NB4 (cell line): ENCODE data around the gene OR6B1.
A peak's percentile ranks its signal among the peaks of the same experiment; 100 is the strongest.

Experiments used
- DNase-seq: peaks from one replicate; pipeline ENCODE4 v3.0.0; 2010; ENCODE audit warnings: low read depth
- H3K4me3 ChIP-seq: one replicate; pipeline ENCODE4 v1.5.1; 2011; ENCODE audit warnings: mild to moderate bottlenecking, low read depth, low read length, moderate library complexity
- MYC ChIP-seq: IDR thresholded peaks from 2 replicates; pipeline ENCODE4 v1.6.1; 2011; ENCODE audit warnings: low read depth, low read length
- POLR2A ChIP-seq: IDR thresholded peaks from 2 replicates; pipeline ENCODE4 v1.6.1; 2011; ENCODE audit warnings: mild to moderate bottlenecking; ENCODE audit not compliant: insufficient read length; ENCODE audit errors: extremely low read depth
- TF ChIP-seq, protein P1 (sequence below): IDR thresholded peaks from 2 replicates; pipeline ENCODE4 v1.6.1; 2011; ENCODE audit warnings: low read depth, low read length
- TF ChIP-seq, protein P2 (sequence below): IDR thresholded peaks from one replicate; pipeline ENCODE4 v1.5.1; 2012; ENCODE audit warnings: low read depth, low read length

The OR6B1 gene

DNA sequence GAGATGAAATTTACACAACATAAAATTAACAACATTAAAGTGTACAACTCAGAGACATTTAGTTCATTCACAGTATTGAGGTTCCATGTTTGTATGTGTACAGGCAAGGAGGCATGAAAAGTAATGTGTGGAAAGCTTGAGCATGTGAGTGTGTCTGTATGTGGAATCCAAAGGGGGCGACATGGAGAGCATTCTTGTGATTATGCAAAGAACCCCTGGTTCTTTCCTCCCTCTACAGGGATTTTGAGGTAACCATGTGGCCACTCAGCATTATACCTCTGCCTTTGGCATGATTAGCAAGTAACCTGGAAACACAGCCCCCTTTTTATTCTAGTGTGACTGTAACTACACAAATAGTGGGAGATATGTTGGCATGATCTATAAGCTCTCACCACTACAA is 24.5 kb upstream of the OR6B1 start:
- H3K4me3 ChIP-seq = no peak overlapping the region
- DNase-seq = peak; percentile 21

DNA sequence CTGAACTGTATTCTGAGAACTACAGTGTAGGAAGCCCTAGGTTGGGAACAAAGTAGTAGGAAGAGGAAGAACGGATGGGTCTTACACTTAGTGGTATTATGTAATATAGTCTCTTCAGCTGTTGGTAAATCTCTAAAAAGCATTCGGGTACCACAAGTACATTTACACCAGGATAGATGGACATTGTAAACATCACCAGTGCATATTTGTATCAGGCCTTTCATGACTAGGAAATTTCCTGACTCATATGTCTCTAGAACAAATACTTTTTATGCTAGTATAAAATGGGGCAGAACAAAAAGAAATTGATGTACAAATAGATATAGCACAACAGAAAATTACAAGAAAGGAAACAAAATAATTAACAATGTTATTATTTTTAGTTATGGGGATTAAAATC is 21.5 kb upstream of the OR6B1 start:
- no peak overlapping the region for H3K4me3 ChIP-seq
- TF ChIP-seq POLR2A (no peak), MYC (no peak)
- TF ChIP-seq, protein P1, sequence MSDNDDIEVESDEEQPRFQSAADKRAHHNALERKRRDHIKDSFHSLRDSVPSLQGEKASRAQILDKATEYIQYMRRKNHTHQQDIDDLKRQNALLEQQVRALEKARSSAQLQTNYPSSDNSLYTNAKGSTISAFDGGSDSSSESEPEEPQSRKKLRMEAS = no peak
- TF ChIP-seq, protein P2, sequence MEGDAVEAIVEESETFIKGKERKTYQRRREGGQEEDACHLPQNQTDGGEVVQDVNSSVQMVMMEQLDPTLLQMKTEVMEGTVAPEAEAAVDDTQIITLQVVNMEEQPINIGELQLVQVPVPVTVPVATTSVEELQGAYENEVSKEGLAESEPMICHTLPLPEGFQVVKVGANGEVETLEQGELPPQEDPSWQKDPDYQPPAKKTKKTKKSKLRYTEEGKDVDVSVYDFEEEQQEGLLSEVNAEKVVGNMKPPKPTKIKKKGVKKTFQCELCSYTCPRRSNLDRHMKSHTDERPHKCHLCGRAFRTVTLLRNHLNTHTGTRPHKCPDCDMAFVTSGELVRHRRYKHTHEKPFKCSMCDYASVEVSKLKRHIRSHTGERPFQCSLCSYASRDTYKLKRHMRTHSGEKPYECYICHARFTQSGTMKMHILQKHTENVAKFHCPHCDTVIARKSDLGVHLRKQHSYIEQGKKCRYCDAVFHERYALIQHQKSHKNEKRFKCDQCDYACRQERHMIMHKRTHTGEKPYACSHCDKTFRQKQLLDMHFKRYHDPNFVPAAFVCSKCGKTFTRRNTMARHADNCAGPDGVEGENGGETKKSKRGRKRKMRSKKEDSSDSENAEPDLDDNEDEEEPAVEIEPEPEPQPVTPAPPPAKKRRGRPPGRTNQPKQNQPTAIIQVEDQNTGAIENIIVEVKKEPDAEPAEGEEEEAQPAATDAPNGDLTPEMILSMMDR = no peak
- DNase-seq = no peak

More for the DNA sequence above, 24.5 kb upstream of the OR6B1 start:
- TF ChIP-seq, protein P2 = no peak
- no peak for TF ChIP-seq MYC
- TF ChIP-seq, protein P1 = no peak
- no peak for TF ChIP-seq POLR2A

DNA sequence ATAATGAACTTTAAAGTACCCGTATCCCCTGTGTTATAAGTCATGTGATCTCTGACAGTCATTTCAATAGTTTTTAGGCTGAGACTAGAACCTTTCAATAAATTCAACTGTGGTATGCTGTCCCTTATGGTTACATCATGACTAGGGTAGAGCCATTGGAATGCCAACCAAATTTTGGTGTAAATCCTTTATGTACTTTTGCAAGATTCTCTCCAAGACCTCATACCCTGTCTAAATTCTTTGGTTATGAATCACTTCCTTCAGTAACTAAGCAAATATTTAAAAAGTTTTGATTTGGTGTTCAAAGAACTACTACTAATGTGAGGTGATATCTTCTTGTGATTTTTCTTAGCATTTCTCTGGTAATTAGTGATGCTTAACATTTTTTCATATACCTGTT is 20.8 kb upstream of the OR6B1 start:
- TF ChIP-seq POLR2A (no peak), MYC (no peak)
- TF ChIP-seq, protein P1 = no peak
- TF ChIP-seq, protein P2 = no peak
- H3K4me3 ChIP-seq = no peak overlapping the region
- no peak for DNase-seq

DNA sequence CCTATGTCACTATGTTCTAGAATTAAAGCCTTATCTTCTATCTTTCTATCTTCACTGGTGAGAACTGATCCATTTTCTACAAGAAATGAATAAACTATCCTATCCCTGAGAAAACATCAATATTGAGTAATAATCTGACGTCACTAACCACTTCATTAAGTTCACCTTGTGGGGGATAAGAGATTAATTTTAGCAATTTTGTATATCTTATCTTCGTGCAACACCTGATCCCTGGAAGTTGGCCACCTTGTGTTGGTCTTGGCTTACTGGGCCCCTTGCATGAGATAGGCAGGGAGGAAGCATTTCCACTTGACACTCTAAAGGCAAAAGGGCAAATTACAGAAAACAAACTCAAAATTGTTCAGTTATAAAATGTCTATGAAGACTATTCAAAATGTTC is 20.1 kb upstream of the OR6B1 start:
- TF ChIP-seq POLR2A = no peak
- no peak for DNase-seq

DNA sequence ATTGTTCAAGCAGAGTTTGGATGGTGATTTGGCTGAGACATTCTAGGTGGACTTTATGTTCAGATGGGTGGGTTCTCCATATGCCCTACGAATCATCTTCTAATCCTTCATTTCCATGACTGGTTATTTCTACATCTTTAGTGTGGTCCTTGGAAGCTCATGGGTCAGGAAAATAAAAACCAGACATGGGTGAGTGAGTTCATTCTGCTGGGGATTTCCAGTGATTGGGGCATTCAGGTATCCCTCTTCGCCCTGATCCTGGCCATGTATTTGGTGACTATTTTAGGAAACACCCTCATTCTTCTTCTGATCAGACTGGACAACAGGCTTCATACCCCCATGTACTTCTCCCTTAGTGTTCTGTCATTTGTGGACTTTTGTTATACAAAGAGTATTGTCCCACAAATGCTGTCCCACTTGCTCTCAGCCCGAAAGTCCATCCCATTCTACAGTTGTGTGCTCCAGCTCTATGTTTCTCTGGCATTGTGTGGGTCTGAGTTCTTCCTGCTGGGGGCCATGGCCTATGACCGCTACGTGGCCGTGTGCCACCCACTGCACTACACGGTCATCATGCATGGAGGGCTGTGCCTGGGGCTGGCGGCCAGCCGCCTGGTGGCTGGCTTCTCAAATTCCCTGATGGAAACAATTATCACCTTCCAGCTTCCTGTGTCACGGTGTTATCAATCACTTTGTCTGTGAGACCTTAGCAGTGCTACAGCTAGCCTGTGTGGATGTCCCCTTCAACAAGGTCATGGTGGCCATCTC is 19.2 kb upstream of the OR6B1 start:
- DNase-seq = no peak
- no peak overlapping the region for H3K4me3 ChIP-seq
- TF ChIP-seq, protein P1 = no peak
- TF ChIP-seq, protein P2 = no peak
- TF ChIP-seq MYC = no peak
- no peak for TF ChIP-seq POLR2A

More for the DNA sequence above, 20.1 kb upstream of the OR6B1 start:
- no peak overlapping the region for H3K4me3 ChIP-seq

DNA sequence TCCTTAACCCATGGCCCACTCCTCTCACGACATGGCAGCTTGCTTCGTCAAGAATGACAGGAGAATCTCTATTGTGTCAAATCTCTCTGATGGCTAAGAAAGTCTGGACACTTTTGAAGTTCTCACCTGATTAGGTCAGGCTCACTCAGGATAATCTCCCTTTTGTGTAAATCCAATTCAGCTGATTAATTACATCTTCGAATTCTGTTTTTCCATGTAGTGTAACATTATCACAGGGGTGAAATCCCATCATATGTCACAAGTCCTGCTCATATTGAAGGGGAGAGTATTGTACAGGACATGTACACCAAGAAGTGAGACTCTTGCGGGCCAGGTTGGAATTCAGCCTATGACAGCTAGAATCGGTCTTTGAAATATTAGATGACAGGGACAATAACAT is 16.2 kb upstream of the OR6B1 start:
- no peak for DNase-seq
- TF ChIP-seq, protein P2 = no peak
- TF ChIP-seq POLR2A (no peak), MYC (no peak)
- TF ChIP-seq, protein P1 = no peak
- H3K4me3 ChIP-seq = no peak overlapping the region
